HG03280 (cell line): ENCODE measurements around the gene SUGP1.

Source experiments
- ATAC-seq: cut with Tn5 transposase; IDR thresholded peaks from one replicate; pipeline ENCODE4 v1.9.1; 2021; ENCODE audit warnings: mild to moderate bottlenecking, moderate library complexity; ENCODE audit not compliant: unreplicated experiment

The SUGP1 gene

GRCh38 chr19:19342086-19343015 lies 22.0 kb upstream of the SUGP1 start:
- ATAC-seq, result no peak

GRCh38 chr19:19341026-19341425 lies 20.7 kb upstream of the SUGP1 start:
- ATAC-seq, result no peak

- ATAC-seq, result no peak
Observed at GRCh38 chr19:19338082-19338481, 17.8 kb upstream of the SUGP1 start.

GRCh38 chr19:19337120-19337519 lies 16.8 kb upstream of the SUGP1 start:
- no peak for ATAC-seq

- no peak for ATAC-seq
Observed at GRCh38 chr19:19336597-19336996, 16.3 kb upstream of the SUGP1 start.

- no peak for ATAC-seq
Observed at GRCh38 chr19:19335408-19336158, 15.3 kb upstream of the SUGP1 start.

GRCh38 chr19:19334989-19335344 lies 14.7 kb upstream of the SUGP1 start:
- ATAC-seq, result no peak

GRCh38 chr19:19334063-19334988 lies 14.0 kb upstream of the SUGP1 start:
- no peak for ATAC-seq

GRCh38 chr19:19329126-19329525 lies 8.8 kb upstream of the SUGP1 start:
- no peak for ATAC-seq

GRCh38 chr19:19327672-19328071 lies 7.4 kb upstream of the SUGP1 start:
- no peak for ATAC-seq

- ATAC-seq, result no peak
Observed at GRCh38 chr19:19324059-19324770, 3.9 kb upstream of the SUGP1 start.

GRCh38 chr19:19321141-19321577 lies 850 bp upstream of the SUGP1 start:
- peak; percentile 9 for ATAC-seq

GRCh38 chr19:19319732-19320360 lies 463 bp downstream of the SUGP1 start:
- ATAC-seq, result no peak

- ATAC-seq, result no peak
Observed at GRCh38 chr19:19316082-19316481, 4.2 kb downstream of the SUGP1 start.

GRCh38 chr19:19315444-19315843 lies 4.9 kb downstream of the SUGP1 start:
- no peak for ATAC-seq

- ATAC-seq, result no peak
Observed at GRCh38 chr19:19308373-19308772, 11.9 kb downstream of the SUGP1 start.

- ATAC-seq, result no peak
Observed at GRCh38 chr19:19306191-19306590, 14.1 kb downstream of the SUGP1 start.

GRCh38 chr19:19305696-19306095 lies 14.6 kb downstream of the SUGP1 start:
- no peak for ATAC-seq

GRCh38 chr19:19305066-19305465 lies 15.2 kb downstream of the SUGP1 start:
- no peak for ATAC-seq
